22Rv1 (cell line): ENCODE results near the gene MANF.

Experiments
- H3K27ac ChIP-seq: fragments of 450-650 bp; 2 replicates; pipeline ENCODE4 v1.5.1; 2017
- CTCF ChIP-seq: fragments of 450-650 bp; IDR thresholded peaks from 2 replicates; pipeline ENCODE4 v1.5.1; 2017; ENCODE audit warnings: mild to moderate bottlenecking
- ZFX ChIP-seq: fragments of 450-650 bp; IDR thresholded peaks from 2 replicates; pipeline ENCODE4 v1.6.1; 2017; ENCODE audit warnings: antibody characterized with exemption, borderline replicate concordance

MANF gene

GRCh38 chr3:51436998-51437639 lies 52.0 kb downstream of the MANF start:
- no peak for TF ChIP-seq ZFX
- TF ChIP-seq CTCF, result no peak
- H3K27ac ChIP-seq, result no peak overlapping the region
